HepG2 (cell line): ENCODE measurements around the gene GALNT18. TPM values are rescaled to one million over a fixed set of nuclear protein-coding genes. Genes with fewer than 3 reads are reported as not detected.

Source experiments
- ATAC-seq: fragments of 200-7000 bp; cut with Tn5 transposase; 3 replicates; pipeline ENCODE4 v1.9.1; 2020; ENCODE audit warnings: mild to moderate bottlenecking, moderate library complexity
- BruUV-seq: library from RNA; stranded (reverse); fragments of 400-500 nt; replicated peaks from 2 replicates; lab custom pipeline; 2021; lab: Mats Ljungman, UMichigan
- CTCF ChIA-PET: fragments of 300-600 bp; formaldehyde crosslinking; extraction: SDS; loops from one replicate; lab custom pipeline; 2021; ENCODE audit warnings: low total read pairs, inconsistent platforms, low intra/inter-chr PET ratio; lab: Yijun Ruan, JAX
- POLR2A ChIA-PET: fragments of 350-600 bp; sonication (Branson Sonifier 250); formaldehyde crosslinking; loops from one replicate; lab custom pipeline; 2020; ENCODE audit warnings: antibody characterized with exemption, inconsistent platforms; lab: Yijun Ruan, JAX
- DNase-seq: peaks from one replicate; pipeline ENCODE4 v3.0.0-alpha.2; 2015; ENCODE audit warnings: low spot score
- FAIRE-seq: peaks from 3 replicates; lab custom pipeline; 2011; peaks lifted over from hg19 to GRCh38; lab: Jason Lieb, UNC
- H2AFZ ChIP-seq: one replicate; pipeline ENCODE4 v1.6.1; 2011; ENCODE audit warnings: low read length, inconsistent platforms
- H3K27ac ChIP-seq: fragments of 300-600 bp; 3 replicates; pipeline ENCODE4 v1.8.0; 2011; ENCODE audit warnings: mixed run types, mild to moderate bottlenecking, mixed read lengths, low read length, inconsistent platforms; ENCODE audit not compliant: insufficient read depth; ENCODE audit errors: extremely low read length
- H3K27me3 ChIP-seq, 2 experiments: fragments of 200-600 bp in 1 of 2; 2 replicates in 1 of 2; 3 replicates in 1 of 2; pipeline versions ENCODE4 v1.6.0 to v1.8.0; 2011; ENCODE audit warnings: low read length in 2 of 2, mild to moderate bottlenecking in 2 of 2, moderate library complexity in 2 of 2, inconsistent platforms in 1 of 2; ENCODE audit not compliant: insufficient read depth in 2 of 2, control insufficient read depth in 1 of 2
- H3K36me3 ChIP-seq, 2 experiments: fragments of 200-600 bp in 1 of 2; replicated peaks in 1 of 2; 2 replicates in 1 of 2; 3 replicates in 1 of 2; pipeline versions ENCODE4 v1.5.1 to v1.8.0; 2011; ENCODE audit warnings: low read length in 2 of 2, inconsistent platforms in 1 of 2; ENCODE audit not compliant: insufficient read depth in 2 of 2, control insufficient read depth in 1 of 2
- H3K4me1 ChIP-seq: 2 replicates; pipeline ENCODE4 v1.5.1; 2012; ENCODE audit warnings: low read length, inconsistent platforms; ENCODE audit not compliant: insufficient read depth
- H3K4me2 ChIP-seq: 2 replicates; pipeline ENCODE4 v1.6.0; 2011; ENCODE audit warnings: low read depth, low read length, inconsistent platforms
- H3K4me3 ChIP-seq, 3 experiments: fragments of 200-600 bp in 1 of 3; sonication (generic), shearing (Covaris generic) in 1 of 3; replicated peaks in 1 of 3; 2 replicates each; pipeline ENCODE4 v1.5.1; 2011 to 2016; ENCODE audit warnings: low read length in 3 of 3, inconsistent platforms in 2 of 3, low read depth in 2 of 3, mild to moderate bottlenecking in 2 of 3, control low read depth in 1 of 3, mixed read lengths in 1 of 3; ENCODE audit not compliant: insufficient read depth in 1 of 3
- H3K79me2 ChIP-seq: one replicate; pipeline ENCODE4 v1.6.1; 2011; ENCODE audit warnings: low read length, inconsistent platforms; ENCODE audit not compliant: insufficient read depth
- H3K9ac ChIP-seq: 2 replicates; pipeline ENCODE4 v1.6.0; 2011; ENCODE audit warnings: mild to moderate bottlenecking, low read depth, low read length, inconsistent platforms; ENCODE audit not compliant: insufficient read depth
- H3K9me3 ChIP-seq: 2 replicates; pipeline ENCODE4 v1.5.1; 2012; ENCODE audit warnings: mild to moderate bottlenecking, low read length
- H4K20me1 ChIP-seq: 2 replicates; pipeline ENCODE4 v1.6.0; 2011; ENCODE audit warnings: inconsistent platforms, mild to moderate bottlenecking, low read length, moderate library complexity; ENCODE audit not compliant: insufficient read depth
- ADNP ChIP-seq: sonication (generic); formaldehyde crosslinking; IDR thresholded peaks from 2 replicates; pipeline ENCODE4 v1.4.0; 2020; ENCODE audit warnings: missing genetic modification reagents
- ATF7-NPFF ChIP-seq: sonication (generic); formaldehyde crosslinking; IDR thresholded peaks from 2 replicates; pipeline ENCODE4 v1.8.1; 2023; ENCODE audit warnings: mild to moderate bottlenecking, low read depth, missing genetic modification reagents, moderate library complexity
- CCAR2 ChIP-seq: fragments of 200-400 bp; formaldehyde crosslinking; optimal IDR thresholded peaks from 2 replicates; pipeline ENCODE3; 2018; ENCODE audit warnings: low read depth, mild to moderate bottlenecking, low read length, moderate library complexity
- KDM1A ChIP-seq: IDR thresholded peaks from 2 replicates; pipeline ENCODE4 v1.6.1; 2016; ENCODE audit warnings: missing compliant biosample characterization
- MED1 ChIP-seq: sonication (generic); formaldehyde crosslinking; IDR thresholded peaks from 2 replicates; pipeline ENCODE4 v1.4.0; 2020; ENCODE audit warnings: missing genetic modification reagents
- TFAP4 ChIP-seq: sonication (generic); IDR thresholded peaks from 2 replicates; pipeline ENCODE4 v1.6.1; 2016; ENCODE audit warnings: low read depth, borderline replicate concordance
- THAP9 ChIP-seq: sonication (generic); formaldehyde crosslinking; IDR thresholded peaks from 2 replicates; pipeline ENCODE4; 2020; ENCODE audit warnings: missing genetic modification reagents, mild to moderate bottlenecking, borderline replicate concordance
- TMF1 ChIP-seq: sonication (generic); formaldehyde crosslinking; IDR thresholded peaks from 2 replicates; pipeline ENCODE4 v1.8.1; 2022; ENCODE audit warnings: low read depth, missing genetic modification reagents
- ZBTB39 ChIP-seq: sonication (generic); formaldehyde crosslinking; IDR thresholded peaks from 2 replicates; pipeline ENCODE4 v1.5.0; 2020; ENCODE audit warnings: missing genetic modification reagents
- ZNF138 ChIP-seq: sonication (generic); formaldehyde crosslinking; IDR thresholded peaks from 2 replicates; pipeline ENCODE4 v1.5.0; 2020; ENCODE audit warnings: mild to moderate bottlenecking, low read depth, missing genetic modification reagents
- ZNF503 ChIP-seq: sonication (generic); formaldehyde crosslinking; IDR thresholded peaks from 2 replicates; pipeline ENCODE4 v1.4.0; 2020; ENCODE audit warnings: missing genetic modification reagents
- ZNF550 ChIP-seq: sonication (generic); formaldehyde crosslinking; IDR thresholded peaks from 2 replicates; pipeline ENCODE4 v1.4.0; 2020; ENCODE audit warnings: mild to moderate bottlenecking, missing genetic modification reagents, borderline replicate concordance
- ZNF605 ChIP-seq: sonication (generic); formaldehyde crosslinking; IDR thresholded peaks from 2 replicates; pipeline ENCODE4 v1.8.0; 2022; ENCODE audit warnings: mild to moderate bottlenecking, missing genetic modification reagents
- ZNF883 ChIP-seq: sonication (generic); formaldehyde crosslinking; IDR thresholded peaks from 2 replicates; pipeline ENCODE4 v1.5.1; 2020; ENCODE audit warnings: mild to moderate bottlenecking, missing genetic modification reagents; ENCODE audit errors: not compliant biosample characterization
- WGBS: methylation state at CpG from one replicate; pipeline ENCODE4 v1.1.6; 2017; ENCODE audit warnings: low lambda C conversion rate; 5-methylcytosine and 5-hydroxymethylcytosine counted together
- in situ Hi-C: cut with HindIII; loops from 2 replicates; pipeline ENCODE4 v1.10.0; 2017; ENCODE audit warnings: low pct_unique_long_range_greater_than_20kb; ENCODE audit not compliant: extremely low pct_ligation_motif_present
- intact Hi-C: fragments of 100-400 bp; cut with micrococcal nuclease; formaldehyde crosslinking; loops from one replicate; pipeline ENCODE4 v1.10.0; 2022; ENCODE audit not compliant: unreplicated experiment
- polyA plus RNA-seq, 8 experiments: library from polyadenylated mRNA; depleted of rRNA in 3 of 8; stranded (reverse) in 7 of 8; unstranded in 1 of 8; fragments of >200 nt; fragmentation: Illumina TruSeq in 4 of 8; extraction: Trizol in 4 of 8; gene quantifications; 2 replicates each; pipeline versions ENCODE4 v1.2.1 to v1.2.3, GENCODE V29; 2011 to 2016; ENCODE audit warnings: low read depth in 4 of 8, missing spikeins in 1 of 8, mixed read lengths in 1 of 8; ENCODE audit not compliant: insufficient read depth in 1 of 8
- total RNA-seq, 5 experiments: library from RNA; depleted of rRNA; stranded (reverse); fragments of >200 nt; fragmentation: Illumina TruSeq; extraction: Trizol; gene quantifications; 2 replicates each; pipeline ENCODE4 v1.2.3, GENCODE V29; 2016; ENCODE audit warnings: low read depth in 1 of 5

Gene GALNT18
- total and polyA plus RNA-seq, 2 of the 13 experiments (the other 11 are each of a cell fraction or from before 2014, with no cell fraction given) = 0.11 TPM; not detected in 1

DNA sequence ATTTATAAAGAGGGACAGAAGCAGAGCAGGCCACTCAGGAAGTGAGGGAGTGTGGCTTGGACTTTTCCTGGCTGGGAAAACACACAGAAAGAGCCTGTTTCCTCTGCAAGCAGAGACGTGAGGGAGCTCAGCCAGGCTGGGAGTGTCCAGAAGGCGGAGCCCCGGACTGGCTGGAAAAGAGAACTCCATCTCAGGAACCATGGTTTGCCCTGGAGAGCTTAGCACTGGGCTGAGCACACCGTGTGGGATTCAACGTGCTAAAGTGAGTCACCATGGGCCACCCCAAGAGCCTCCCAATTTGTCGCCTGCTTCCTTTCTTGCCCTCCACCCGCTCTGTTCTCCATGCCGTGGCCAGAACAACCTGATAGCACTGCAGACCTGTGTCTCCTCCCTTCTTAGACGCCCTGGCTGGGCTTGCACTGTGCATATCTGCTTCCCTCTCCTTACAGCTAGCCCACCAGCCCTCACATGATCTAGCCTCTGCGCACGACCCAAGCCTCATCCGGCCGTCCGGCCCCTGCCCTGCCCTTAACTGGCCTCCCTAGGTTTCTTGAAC lies 51.8 kb downstream of the GALNT18 start:
- ChIA-PET CTCF (no interaction called here), POLR2A (no interaction called here)
- H3K4me1 ChIP-seq = no peaks in the 10 kb centered on the region
- intact Hi-C loops = no loop called here
- peaks cover 0 to 4% of the 10 kb centered on the region in 2 experiments; a peak in 1 of 5 replicates for H3K27me3 ChIP-seq
- in situ Hi-C loops = no loop called here
- H3K4me3 ChIP-seq = no peak overlapping the region
- WGBS = 56% methylated on average over 14 of the region's 14 CpGs
- no peaks in the 10 kb centered on the region for H3K36me3 ChIP-seq
- ATAC-seq (peak; percentile 35; the same call in 1 of the 3 replicates), DNase-seq (no peak), FAIRE-seq (no peak)
- H3K79me2 ChIP-seq = no peaks in the 10 kb centered on the region
- no TSS peak for BruUV-seq
- no peak overlapping the region for H2AFZ ChIP-seq
- H4K20me1 ChIP-seq = no peaks in the 10 kb centered on the region
- TF ChIP-seq ZNF503 (CRISPR knock-in tag) = no peak
- no peak for TF ChIP-seq KDM1A
- TF ChIP-seq ZBTB39 (CRISPR knock-in tag) = no peak
- no peak for TF ChIP-seq CCAR2
- no peak for TF ChIP-seq THAP9 (CRISPR knock-in tag)
- TF ChIP-seq ZNF550 (CRISPR knock-in tag) = no peak
- no peak for TF ChIP-seq TMF1 (CRISPR knock-in tag)
- no peak for TF ChIP-seq ADNP (CRISPR knock-in tag)
- no peak for TF ChIP-seq TFAP4
- no peak for TF ChIP-seq ATF7-NPFF (CRISPR knock-in tag)
- no peak for TF ChIP-seq ZNF883
- TF ChIP-seq ZNF605 (CRISPR knock-in tag) = no peak
- TF ChIP-seq ZNF138 (CRISPR knock-in tag) = no peak
- no peak for TF ChIP-seq MED1 (CRISPR knock-in tag)
- no peak overlapping the region for H3K4me2 ChIP-seq
- H3K27ac ChIP-seq = no peak overlapping the region
- H3K9me3 ChIP-seq = no peaks in the 10 kb centered on the region
- no peak overlapping the region for H3K9ac ChIP-seq
